DMS153 (cell line): ENCODE results near the gene KAT5.
"Not testable (repeated sequence)": the region's sequence is repeated elsewhere in the genome, so short reads cannot be mapped to it uniquely, and the experiment has no call there.

ENCODE experiments used
- DNase-seq: peaks from one replicate; lab custom pipeline; 2025; lab: John Stamatoyannopoulos, UW

Gene KAT5

DNA sequence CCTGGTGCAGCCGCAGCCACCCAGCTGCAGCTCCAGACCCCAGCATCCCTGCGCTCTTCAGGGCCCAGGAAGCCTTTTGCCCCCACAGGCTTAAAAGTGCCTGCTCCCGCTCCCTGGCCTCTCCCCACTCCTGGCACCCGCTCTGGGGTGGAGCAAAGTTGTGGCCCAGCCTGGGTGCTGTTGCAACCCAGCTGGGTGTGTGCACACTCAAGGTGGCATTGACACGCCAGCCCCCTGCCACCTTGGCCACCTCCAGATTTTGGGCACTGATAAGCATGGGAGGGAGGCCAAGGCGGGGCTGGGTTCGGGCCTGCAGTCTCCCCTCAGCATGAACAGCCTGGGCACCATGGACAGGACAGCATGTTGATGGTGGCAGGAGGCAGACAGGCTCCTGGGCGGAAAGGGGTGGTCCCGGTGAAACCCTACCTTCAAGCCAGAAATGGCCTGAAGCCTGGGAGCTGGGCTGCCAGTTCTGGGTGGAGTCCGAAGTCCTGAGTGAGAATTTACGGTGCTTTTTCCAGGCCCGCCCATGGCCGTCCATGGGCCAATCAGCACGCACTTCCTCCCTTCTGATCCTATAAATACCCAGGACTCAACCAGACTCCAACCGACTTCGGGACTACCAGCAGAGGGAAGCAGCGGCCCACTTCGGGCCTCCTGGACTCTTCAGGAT lies 32.1 kb downstream of the KAT5 start:
- DNase-seq: no peak

DNA sequence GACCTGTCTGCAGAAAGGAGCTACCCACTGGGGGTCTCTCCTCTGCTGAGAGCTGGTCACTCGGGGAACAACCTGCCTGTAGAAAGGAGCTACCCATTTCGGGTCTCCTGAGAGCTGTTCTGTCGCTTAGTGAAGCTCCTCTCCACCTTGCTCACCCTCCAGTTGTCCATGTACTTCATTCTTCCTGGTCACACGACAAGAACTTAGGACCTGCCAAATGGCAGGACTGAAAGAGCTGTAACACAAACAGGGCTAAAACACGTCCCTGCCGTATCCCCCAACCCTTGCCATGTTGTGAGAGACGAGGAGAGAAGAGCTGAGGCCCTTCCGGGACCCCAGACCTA lies 32.6 kb downstream of the KAT5 start:
- no peak for DNase-seq

DNA sequence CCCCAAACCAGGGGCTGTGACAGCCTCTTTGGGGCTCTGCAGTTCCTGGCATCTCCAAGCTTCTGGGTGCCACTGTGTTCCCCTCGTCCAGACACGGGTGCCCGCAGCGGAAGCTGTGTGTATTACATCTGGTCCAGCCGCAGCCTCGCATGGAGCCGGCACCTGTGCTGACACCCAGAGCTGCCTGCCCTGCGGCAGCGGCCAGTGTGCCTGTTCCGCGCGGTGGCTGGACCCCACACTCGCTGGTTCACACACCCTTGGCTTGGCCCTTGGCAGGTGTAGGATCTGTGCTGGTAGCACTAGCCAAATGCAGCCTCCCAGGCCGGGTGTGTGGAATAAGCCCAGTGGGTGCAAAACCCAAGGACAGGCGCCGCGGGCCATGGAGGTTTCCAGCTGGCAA lies 33.0 kb downstream of the KAT5 start:
- no peak for DNase-seq

DNA sequence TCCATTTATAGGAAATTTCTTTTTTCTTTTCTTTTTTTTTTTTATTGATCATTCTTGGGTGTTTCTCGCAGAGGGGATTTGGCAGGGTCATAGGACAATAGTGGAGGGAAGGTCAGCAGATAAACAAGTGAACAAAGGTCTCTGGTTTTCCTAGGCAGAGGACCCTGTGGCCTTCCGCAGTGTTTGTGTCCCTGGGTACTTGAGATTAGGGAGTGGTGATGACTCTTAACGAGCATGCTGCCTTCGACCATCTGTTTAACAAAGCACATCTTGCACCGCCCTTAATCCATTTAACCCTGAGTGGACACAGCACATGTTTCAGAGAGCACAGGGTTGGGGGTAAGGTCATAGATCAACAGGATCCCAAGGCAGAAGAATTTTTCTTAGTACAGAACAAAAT lies 50.1 kb downstream of the KAT5 start:
- DNase-seq: not testable (repeated sequence)

DNA sequence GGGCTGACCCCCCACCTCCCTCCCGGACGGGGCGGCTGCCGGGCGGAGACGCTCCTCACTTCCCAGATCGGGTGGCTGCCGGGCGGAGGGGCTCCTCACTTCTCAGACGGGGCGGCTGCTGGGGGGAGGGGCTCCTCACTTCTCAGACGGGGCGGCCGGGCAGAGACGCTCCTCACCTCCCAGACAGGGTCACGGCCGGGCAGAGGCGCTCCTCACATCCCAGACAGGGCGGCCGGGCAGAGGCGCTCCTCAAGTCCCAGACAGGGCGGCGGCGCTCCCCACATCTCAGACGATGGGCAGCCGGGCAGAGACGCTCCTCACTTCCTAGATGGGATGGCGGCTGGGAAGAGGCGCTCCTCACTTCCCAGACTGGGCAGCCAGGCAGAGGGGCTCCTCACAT lies 50.8 kb downstream of the KAT5 start:
- DNase-seq: not testable (repeated sequence)

DNA sequence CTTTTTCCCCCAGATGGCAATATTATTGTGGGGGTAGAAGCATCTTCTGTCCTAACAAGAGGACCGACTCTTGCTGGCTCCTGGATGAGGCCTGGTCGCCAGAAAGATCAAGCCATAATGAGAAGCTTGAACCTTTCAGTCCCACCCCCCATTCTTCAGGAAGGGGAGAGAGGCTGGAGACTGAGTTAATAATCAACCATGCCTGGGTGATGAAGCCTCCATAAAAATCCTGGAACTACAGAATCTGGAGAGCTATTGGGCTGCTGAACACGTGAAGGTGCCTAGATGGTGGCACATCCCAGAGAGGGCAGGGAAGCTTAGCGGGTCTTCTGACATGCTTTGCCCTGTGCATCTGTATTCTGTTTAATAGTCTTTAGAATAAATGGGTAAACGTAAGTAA lies 52.4 kb downstream of the KAT5 start:
- DNase-seq: no peak

DNA sequence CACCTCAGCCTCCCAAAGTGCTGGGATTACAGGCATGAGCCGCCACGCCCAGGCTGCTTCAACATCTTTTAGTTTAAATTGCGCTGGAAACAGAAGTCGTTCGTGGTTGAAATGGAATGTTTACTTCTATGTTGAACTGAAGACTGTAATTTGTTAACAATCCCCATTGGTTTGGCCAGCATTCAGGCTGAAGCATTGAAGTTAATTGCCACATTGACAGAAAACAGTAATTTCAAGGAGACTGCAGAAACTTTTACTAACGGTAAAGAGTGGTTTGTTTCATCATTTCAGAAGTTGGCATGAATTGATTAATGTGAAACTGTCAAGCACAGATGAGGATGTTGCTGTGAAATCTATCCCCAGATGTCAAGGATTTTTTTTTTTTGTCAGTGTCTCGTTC lies 54.5 kb downstream of the KAT5 start:
- no peak for DNase-seq

DNA sequence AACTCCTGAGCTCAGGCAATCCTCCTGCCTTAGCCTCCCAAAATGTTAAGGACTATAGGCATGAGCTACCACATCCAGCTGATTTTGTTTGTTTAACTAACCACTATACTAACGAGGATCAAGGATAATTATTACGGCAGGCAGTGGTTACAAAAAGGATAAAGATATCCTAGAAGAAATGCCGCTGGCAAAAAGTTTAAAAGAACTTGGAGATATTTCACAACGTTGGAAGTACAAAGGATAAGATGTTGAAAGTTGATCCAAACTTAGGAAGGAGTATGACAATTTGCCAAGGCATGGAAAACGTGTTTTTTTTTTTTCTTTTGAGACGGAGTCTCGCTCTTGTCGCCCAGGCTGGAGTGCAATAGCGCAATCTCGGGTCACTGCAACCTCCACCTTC lies 55.4 kb downstream of the KAT5 start:
- no peak for DNase-seq

DNA sequence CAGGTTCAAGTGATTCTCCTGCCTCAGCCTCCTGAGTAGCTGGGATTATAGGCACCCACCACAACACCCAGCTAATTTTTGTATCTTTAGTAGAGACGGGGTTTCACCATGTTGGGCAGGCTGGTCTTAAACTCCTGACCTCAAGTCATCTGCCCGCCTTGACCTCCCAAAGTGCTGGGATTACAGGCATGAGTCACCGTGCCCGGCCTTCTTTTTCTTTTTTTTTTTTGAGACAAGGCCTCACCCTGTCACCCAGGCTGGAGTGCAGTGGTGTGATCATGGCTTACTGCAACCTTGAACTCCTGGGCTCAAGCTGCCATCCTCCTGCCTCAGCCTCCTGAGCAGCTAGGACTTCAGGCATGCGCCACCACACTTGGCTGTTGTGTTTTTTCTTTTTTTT lies 55.8 kb downstream of the KAT5 start:
- not testable (repeated sequence) for DNase-seq
